Measurements from ENCODE around the gene MPZL1. TPM values are rescaled to one million over a fixed set of nuclear protein-coding genes. Genes with fewer than 3 reads are reported as not detected.

Gene MPZL1
- total RNA-seq, 2 experiments from 2014 or later, result 14.8 to 15.4 TPM

DNA sequence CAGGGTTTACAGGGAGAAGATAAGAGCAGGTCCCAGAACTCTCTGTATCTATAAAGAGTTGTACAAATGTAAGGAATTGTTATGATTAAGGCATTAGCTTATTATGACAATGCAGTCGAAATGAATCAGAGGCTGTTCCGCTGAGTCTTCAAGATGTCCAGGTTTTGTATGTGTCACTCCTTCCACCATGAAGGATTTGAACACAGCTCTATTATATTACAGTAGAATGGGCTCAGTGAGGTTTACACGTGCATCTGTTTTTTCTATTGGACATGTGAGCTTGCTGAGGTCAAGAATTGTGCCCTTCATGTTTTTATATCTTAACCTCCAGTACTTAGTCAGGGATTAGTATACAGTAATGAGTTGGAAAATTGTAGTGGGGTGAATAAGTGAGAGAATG, 86.3 kb downstream of the MPZL1 start:
- ChIA-PET POLR2A (interaction anchor here (0.7 to 1.2 kb wide), 3 partner anchors 38 to 128 kb away, joined by 3 to 6 read pairs (median 4); partner anchors contain the start of gene DCAF6), CTCF (interaction anchor here (0.7 to 1.4 kb wide), 2 partner anchors 11 to 93 kb away, joined by 3 read pairs; no protein-coding TSS in a partner anchor)
- peaks cover 2% of the 10 kb centered on the region for H3K36me3 Mint-ChIP-seq (ENCODE audit: low read depth)
- H3K4me1 Mint-ChIP-seq (ENCODE audit: low read depth), result peaks cover 25% of the 10 kb centered on the region
- DNase-seq (no peak), ATAC-seq (no peak)
- peaks cover 12% of the 10 kb centered on the region for H3K9me3 Mint-ChIP-seq
- H3K27ac Mint-ChIP-seq, result no peak overlapping the region
- TF ChIP-seq, protein P1, sequence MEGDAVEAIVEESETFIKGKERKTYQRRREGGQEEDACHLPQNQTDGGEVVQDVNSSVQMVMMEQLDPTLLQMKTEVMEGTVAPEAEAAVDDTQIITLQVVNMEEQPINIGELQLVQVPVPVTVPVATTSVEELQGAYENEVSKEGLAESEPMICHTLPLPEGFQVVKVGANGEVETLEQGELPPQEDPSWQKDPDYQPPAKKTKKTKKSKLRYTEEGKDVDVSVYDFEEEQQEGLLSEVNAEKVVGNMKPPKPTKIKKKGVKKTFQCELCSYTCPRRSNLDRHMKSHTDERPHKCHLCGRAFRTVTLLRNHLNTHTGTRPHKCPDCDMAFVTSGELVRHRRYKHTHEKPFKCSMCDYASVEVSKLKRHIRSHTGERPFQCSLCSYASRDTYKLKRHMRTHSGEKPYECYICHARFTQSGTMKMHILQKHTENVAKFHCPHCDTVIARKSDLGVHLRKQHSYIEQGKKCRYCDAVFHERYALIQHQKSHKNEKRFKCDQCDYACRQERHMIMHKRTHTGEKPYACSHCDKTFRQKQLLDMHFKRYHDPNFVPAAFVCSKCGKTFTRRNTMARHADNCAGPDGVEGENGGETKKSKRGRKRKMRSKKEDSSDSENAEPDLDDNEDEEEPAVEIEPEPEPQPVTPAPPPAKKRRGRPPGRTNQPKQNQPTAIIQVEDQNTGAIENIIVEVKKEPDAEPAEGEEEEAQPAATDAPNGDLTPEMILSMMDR (IDR thresholded peaks at IDR 0.05), result no peak
- intact Hi-C loops (cut with micrococcal nuclease), result no loop called here
- no peak overlapping the region for H3K4me3 Mint-ChIP-seq
- no peaks in the 10 kb centered on the region for H3K27me3 Mint-ChIP-seq

DNA sequence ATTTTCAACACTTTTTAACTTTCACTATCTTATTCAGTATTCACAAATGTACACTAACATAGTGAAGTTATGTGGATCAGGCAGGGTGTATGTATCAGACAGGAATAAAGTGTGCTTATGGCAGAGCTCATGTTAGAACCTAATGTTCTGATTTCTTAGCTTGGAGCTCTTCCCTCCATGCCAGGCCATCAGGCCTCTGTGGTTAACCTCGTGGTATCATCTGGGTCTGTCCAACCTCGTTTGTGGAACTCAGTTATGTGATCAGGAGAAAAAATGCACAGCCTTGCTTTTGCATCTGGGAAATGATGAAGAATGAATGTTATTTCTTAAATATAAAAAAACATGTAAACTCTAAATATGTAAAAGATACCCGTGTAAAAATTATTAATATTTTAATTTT, 86.9 kb downstream of the MPZL1 start:
- ChIA-PET POLR2A (interaction anchor here (1.2 kb wide), 1 partner anchor 127 kb away, joined by 4 read pairs; the partner anchor contains the start of gene DCAF6), CTCF (no interaction called here)
- no peaks in the 10 kb centered on the region for H3K27me3 Mint-ChIP-seq
- H3K4me1 Mint-ChIP-seq (ENCODE audit: low read depth), result peaks cover 19% of the 10 kb centered on the region
- ATAC-seq (no peak), DNase-seq (no peak)
- TF ChIP-seq, protein P1 (IDR thresholded peaks at IDR 0.05), result no peak
- intact Hi-C loops (cut with micrococcal nuclease), result no loop called here
- H3K4me3 Mint-ChIP-seq, result no peak overlapping the region
- no peak overlapping the region for H3K27ac Mint-ChIP-seq
- H3K9me3 Mint-ChIP-seq, result peaks cover 15% of the 10 kb centered on the region
- H3K36me3 Mint-ChIP-seq (ENCODE audit: low read depth), result peaks cover 2% of the 10 kb centered on the region

DNA sequence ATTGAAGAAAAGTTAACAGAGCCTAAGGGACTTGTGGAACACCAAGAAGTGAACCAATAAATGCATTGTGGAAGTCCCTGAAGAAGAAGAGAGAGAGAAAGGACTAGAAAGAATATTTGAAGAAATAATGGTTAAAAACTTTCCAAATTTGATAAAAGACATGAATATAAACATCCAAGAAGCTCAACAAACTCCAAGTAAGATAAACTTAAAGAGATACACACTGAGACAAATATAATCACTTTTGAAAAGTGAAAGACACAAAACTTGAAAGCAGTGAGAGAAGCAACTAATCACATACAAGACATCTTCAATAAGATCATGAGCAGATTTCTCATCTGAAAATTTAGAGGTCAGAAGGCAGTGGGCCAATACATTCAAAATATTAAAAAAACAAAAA, 91.2 kb downstream of the MPZL1 start:
- Mint-ChIP-seq H3K36me3 (ENCODE audit: low read depth) (peaks cover 3% of the 10 kb centered on the region), H3K27me3 (no peaks in the 10 kb centered on the region), H3K4me3 (no peak overlapping the region), H3K27ac (no peak overlapping the region), H3K9me3 (peaks cover 28% of the 10 kb centered on the region), H3K4me1 (ENCODE audit: low read depth) (no peaks in the 10 kb centered on the region)
- ChIA-PET CTCF (interaction anchor here (1.1 to 1.5 kb wide), 2 partner anchors 50 to 269 kb away, joined by 3 to 5 read pairs; no protein-coding TSS in a partner anchor), POLR2A (interaction anchor here (0.6 kb wide), 1 partner anchor 212 kb away, joined by 3 read pairs; no protein-coding TSS in a partner anchor)
- TF ChIP-seq, protein P1 (IDR thresholded peaks at IDR 0.05), result no peak
- no peak for ATAC-seq
- intact Hi-C loops (cut with micrococcal nuclease), result no loop called here
- DNase-seq, result no peak

DNA sequence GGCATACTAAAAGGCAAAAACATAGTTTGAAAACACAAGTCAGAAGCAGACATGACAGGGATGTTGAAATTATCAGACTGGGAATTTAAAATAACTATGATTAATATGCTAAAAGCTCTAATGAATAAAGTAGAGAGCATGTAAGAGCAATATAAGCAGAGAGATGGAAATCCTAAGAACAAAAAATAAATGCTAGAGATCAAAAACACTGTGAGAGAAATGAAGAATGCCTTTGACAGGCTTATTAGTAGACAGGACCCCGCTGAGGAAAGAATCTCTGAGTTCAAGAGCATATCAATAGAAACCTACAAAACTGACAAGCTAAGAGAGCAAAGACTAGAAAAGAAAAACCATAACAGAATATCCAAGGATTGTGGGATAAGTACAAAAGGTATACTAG, 93.9 kb downstream of the MPZL1 start:
- Mint-ChIP-seq H3K4me1 (ENCODE audit: low read depth) (peaks cover 8% of the 10 kb centered on the region), H3K4me3 (no peak overlapping the region), H3K27ac (no peak overlapping the region), H3K36me3 (ENCODE audit: low read depth) (peaks cover 5% of the 10 kb centered on the region), H3K27me3 (peaks cover 6% of the 10 kb centered on the region), H3K9me3 (peaks cover 28% of the 10 kb centered on the region)
- POLR2A ChIA-PET, result no interaction called here
- no peak for ATAC-seq
- DNase-seq, result no peak
- intact Hi-C loops (cut with micrococcal nuclease), result no loop called here
- CTCF ChIA-PET, result interaction anchor here (1.7 kb wide), 1 partner anchor 267 kb away, joined by 4 read pairs; no protein-coding TSS in a partner anchor
- TF ChIP-seq, protein P1 (IDR thresholded peaks at IDR 0.05), result no peak

DNA sequence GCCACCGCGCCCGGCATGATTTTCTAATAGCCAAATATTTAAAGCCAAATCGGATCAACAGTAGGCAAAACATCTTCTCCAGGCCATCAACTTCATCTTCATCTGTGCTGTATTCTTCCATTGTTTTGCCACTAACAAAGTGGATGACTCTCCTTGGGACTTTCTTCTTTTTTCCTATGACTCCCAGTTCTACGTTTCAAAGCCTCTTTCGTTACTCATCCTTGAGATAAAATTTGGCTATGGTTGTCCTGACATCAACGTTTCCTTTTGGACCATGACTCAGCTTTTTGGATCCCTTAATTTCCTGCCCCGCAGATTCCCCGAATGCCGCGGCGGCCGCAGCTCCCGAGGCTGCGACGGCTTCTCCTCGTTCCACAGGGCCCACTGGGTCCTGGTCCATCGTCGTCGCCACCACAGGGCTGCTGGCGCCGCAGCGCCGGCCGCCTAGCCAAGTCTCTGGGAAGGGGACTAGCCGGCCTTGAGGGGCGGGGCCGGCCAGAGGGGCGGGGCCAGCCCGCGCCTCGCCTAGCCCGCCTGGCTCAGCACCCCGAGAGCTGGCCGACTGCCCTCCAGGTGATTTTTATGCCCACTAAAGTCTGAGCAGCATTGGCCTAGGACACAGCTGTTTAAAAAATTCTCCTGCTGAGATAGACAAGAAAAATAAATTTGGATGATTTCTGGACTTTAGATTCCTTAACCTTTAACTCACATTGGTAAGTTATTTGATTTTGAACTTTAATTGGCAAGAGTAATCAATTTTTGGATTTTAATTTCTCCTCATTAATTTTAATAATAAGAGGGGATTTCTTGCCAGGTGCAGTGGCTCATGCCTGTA, 98.3 kb downstream of the MPZL1 start:
- Mint-ChIP-seq H3K27me3 (peaks cover 11% of the 10 kb centered on the region), H3K36me3 (ENCODE audit: low read depth) (peaks cover 5% of the 10 kb centered on the region), H3K4me3 (peak overlapping the region; percentile 67), H3K27ac (no peak overlapping the region), H3K4me1 (ENCODE audit: low read depth) (peaks cover 8% of the 10 kb centered on the region), H3K9me3 (peaks cover 9% of the 10 kb centered on the region)
- CTCF ChIA-PET, result no interaction called here
- DNase-seq (peak; percentile 24), ATAC-seq (peak; percentile 74)
- intact Hi-C loops (cut with micrococcal nuclease), result no loop called here
- TF ChIP-seq, protein P1 (IDR thresholded peaks at IDR 0.05), result no peak
- POLR2A ChIA-PET, result no interaction called here
